ENCODE data around the gene NDEL1.

DNA sequence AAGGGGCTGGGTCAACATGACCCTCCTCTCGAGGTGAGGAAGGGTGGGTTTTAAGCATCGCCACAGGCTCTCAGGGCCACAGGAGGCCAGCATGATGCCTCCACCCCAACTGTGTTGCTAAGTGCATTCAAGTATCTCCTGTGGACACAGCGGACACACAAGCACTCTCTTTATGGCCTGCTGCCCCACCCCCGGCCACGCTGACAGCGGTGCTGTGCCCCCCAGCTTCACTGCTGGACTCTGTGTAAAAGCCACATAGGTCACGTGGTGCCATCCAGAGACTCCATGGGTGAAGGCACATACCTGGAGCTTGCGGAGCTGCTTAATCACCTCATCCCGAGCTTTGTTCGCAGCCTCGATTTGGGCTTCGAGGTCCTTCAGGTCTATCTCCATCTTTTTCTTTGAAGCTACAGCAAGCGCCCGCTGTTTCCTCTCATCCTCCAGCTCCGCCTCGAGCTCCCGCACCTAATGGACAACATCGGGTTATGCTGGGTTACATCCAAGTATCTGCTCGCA, 51.5 kb downstream of the NDEL1 start:
- TF ChIP-seq, protein P1, sequence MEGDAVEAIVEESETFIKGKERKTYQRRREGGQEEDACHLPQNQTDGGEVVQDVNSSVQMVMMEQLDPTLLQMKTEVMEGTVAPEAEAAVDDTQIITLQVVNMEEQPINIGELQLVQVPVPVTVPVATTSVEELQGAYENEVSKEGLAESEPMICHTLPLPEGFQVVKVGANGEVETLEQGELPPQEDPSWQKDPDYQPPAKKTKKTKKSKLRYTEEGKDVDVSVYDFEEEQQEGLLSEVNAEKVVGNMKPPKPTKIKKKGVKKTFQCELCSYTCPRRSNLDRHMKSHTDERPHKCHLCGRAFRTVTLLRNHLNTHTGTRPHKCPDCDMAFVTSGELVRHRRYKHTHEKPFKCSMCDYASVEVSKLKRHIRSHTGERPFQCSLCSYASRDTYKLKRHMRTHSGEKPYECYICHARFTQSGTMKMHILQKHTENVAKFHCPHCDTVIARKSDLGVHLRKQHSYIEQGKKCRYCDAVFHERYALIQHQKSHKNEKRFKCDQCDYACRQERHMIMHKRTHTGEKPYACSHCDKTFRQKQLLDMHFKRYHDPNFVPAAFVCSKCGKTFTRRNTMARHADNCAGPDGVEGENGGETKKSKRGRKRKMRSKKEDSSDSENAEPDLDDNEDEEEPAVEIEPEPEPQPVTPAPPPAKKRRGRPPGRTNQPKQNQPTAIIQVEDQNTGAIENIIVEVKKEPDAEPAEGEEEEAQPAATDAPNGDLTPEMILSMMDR (IDR thresholded peaks at IDR 0.05; ENCODE audit: borderline replicate concordance, extremely low read depth, low read length, poor library complexity, severe bottlenecking) = no peak
- no peak for TF ChIP-seq EZH2 (IDR thresholded peaks at IDR 0.05; ENCODE audit: borderline replicate concordance, low read depth, low read length, severe bottlenecking)

Data from DND-41 (cell line).